GM21390 (cell line): ENCODE data around the gene NOLC1.

ENCODE experiments used
- ATAC-seq: cut with Tn5 transposase; IDR thresholded peaks from one replicate; pipeline ENCODE4 v1.9.1; 2021; ENCODE audit not compliant: unreplicated experiment

NOLC1 gene

DNA sequence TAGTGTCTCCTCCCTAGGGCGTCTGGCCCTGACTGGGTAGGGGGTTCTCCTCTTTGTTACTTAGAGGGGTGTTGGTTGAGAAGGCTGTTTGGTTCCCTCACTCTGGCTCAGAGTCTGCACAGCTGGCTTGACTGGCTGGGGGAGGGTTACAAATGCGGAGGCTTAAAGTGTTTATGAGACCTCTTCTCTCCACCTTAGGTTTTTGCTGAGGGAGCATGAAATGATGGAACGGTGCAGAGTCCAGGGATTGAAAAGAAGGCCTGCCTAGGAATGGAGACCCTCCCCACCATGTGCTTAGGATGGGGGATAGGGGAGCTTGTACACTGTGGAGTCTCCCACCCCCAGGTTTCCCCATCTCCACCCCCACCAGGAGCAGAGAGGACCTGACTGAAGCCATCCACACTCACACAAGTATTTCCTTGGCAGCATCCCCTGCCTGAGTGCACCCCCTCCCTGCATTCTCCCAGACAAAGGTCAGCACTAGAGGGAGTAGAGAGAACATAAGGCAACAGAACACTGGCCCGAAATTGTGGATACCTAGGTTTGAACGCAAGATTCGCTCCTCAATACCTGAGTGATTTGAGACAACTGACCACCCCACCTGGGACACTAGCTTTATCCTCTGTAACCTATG lies 30.3 kb upstream of the NOLC1 start:
- no peak for ATAC-seq

GRCh38 chr10:102122450-102122849 lies 29.7 kb upstream of the NOLC1 start:
- no peak for ATAC-seq

DNA sequence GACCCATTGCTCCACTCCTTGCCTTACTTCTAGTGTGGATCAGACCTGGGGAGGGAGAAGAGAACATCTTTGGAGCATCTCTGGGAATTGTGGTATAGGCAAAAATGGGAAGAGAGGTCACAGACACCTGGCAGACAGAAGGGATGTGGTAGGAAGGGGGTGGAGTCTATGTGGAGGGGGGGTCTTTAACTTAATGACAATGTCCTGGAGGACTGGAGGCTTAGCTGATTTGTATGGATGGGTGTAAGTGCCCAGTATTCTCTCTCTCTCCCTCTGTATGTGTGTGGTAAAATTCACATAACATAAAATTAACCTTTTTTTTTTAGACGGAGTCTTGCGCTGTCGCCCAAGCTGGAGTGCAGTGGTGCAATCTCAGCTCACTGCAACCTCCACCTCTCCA lies 29.0 kb upstream of the NOLC1 start:
- no peak for ATAC-seq

DNA sequence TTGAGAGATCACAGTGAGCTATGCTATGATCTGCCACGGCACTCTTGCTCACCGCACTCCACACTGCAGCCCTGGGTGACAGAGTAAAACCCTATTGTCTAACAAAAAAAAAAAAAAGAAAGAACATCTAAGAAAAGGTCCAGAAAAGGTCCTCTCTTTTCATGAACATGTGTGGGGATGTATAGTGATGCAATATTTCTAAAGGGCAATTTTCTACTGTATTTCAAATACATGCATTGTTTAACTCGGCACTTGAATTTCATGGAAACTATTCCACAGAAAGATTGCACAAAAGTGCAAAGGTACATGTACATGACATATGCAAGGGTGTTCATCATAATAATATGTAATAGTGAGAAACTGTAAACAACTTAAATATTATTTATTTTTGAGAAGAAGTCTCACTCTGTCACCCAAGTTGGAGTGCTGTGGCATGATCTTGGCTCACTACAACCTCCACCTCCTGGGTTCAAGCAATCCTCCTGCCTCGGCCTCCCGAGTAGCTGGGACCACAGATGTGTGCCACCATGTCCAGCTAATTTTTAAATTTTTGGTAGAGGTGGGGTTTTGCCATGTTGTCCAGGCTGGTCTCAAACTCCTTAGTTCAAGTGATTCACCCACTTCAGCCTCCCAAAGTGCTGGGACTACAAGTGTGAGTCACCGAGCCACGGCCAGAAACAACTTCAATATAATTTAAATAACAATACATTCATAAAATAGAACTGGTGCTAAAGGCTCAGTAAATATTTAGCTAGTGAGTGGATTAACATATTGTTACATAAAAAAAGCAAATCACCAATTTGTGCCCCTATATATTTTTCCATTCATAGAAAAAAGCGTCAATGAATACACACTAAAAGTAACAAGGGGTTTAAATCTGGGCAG lies 20.7 kb upstream of the NOLC1 start:
- no peak for ATAC-seq

GRCh38 chr10:102132193-102132562 lies 20.0 kb upstream of the NOLC1 start:
- no peak for ATAC-seq

DNA sequence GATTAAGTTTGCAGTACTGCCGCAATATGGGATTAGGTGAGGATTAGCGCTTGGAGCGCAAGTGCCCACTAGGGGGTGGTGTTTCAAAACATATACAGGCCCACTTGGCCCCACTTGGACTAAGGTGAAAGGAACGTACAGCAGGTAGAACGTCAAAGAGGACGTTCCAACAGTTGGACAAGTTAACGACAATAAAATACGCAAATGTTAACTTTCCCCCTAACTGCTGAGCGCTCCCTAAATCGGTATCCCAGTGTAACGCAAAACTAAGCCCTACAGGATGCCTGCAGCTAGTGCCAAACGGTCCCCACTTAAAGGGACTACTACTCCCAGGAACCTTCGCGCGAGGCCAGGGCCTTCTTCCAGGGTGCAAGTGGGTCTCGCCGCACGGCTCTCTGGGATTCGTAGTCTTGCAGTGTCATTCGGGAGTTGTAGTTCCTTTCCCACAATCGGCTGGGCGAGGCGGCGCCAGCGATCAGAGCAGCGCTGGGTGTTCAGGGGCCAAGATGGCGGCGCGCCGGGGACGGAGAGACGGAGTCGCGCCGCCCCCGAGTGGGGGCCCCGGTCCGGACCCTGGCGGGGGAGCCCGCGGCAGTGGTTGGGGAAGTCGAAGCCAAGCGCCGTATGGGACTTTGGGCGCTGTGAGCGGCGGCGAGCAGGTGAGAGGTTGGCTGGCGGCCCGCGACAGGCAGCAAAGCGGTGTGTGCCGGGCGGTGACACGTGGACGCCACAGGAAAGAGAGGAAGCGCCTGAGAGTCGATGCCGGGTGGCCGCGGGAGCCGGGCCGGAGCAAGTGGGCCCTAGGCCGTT lies 19.4 kb upstream of the NOLC1 start, which contains the start of gene PPRC1:
TSS of gene PPRC1 (plus strand) at position 478 of the 810 bp plus-strand sequence. CDS start at position 507, 29 bp downstream.
- ATAC-seq = peak; percentile 92

DNA sequence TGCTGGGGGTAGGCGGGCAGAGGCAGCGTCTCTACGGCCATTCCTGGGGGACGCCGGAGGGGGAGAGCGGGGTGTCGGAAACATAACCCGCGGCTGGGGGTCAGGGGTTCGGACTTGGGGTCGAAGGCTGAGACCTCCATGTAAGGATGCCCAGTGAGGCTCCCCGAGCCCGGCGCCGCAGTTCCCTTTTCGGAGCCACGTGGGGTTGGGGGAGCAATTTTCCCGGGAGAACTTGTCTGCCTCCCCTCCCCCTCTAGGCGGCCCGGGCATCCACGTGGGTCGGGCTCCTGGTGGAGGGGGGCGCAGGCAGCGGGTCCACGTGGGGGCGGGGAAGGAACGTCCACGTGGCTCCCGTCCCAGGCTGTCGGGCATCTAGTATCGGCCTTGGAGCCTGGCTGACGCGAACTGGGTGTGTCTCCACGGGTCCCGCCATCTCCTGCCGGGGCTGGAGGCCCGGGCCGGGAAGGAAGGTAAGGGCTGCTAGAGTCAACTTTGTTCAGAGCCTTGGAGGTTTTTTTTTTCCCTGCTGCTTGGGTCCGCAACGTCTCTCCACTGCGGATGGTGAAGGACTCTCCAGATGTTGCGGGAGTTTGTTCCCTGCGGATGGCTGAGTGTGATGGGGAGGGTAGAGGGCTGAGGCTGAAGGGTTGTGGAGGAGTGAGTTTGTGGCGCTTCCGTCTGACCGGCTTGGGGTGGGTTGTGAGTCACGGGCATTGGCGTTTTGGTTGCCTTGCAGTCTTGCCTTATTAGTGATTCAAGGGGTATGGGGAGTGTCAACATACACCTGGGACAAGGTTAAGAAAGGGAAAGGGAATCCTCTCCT lies 18.6 kb upstream of the NOLC1 start:
- no peak for ATAC-seq

- no peak for ATAC-seq
These were observed 17.8 kb upstream of the NOLC1 start for GRCh38 chr10:102134416-102134815.

- ATAC-seq = no peak
These were observed 16.1 kb upstream of the NOLC1 start for GRCh38 chr10:102135956-102136526.

DNA sequence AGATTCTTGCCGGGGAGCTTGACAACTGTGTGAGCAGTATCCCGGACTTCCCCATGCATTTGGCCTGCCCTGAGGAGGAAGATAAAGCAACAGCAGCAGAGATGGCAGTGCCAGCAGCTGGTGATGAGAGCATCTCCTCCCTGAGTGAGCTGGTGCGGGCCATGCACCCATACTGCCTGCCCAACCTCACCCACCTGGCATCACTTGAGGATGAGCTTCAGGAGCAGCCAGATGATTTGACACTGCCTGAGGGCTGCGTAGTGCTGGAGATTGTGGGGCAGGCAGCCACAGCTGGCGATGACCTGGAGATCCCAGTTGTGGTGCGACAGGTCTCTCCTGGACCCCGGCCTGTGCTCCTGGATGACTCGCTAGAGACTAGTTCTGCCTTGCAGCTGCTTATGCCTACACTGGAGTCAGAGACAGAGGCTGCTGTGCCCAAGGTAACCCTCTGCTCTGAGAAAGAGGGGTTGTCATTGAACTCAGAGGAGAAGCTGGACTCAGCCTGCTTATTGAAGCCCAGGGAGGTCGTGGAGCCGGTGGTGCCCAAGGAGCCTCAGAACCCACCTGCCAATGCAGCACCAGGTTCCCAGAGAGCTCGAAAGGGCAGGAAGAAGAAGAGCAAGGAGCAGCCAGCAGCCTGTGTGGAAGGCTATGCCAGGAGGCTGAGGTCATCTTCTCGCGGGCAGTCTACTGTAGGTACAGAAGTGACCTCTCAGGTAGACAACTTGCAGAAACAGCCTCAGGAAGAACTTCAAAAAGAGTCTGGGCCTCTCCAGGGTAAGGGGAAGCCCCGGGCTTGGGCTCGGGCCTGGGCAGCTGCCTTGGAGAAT lies 12.7 kb upstream of the NOLC1 start:
- ATAC-seq = no peak

- no peak for ATAC-seq
These were observed 12.0 kb upstream of the NOLC1 start for GRCh38 chr10:102140218-102140617.

DNA sequence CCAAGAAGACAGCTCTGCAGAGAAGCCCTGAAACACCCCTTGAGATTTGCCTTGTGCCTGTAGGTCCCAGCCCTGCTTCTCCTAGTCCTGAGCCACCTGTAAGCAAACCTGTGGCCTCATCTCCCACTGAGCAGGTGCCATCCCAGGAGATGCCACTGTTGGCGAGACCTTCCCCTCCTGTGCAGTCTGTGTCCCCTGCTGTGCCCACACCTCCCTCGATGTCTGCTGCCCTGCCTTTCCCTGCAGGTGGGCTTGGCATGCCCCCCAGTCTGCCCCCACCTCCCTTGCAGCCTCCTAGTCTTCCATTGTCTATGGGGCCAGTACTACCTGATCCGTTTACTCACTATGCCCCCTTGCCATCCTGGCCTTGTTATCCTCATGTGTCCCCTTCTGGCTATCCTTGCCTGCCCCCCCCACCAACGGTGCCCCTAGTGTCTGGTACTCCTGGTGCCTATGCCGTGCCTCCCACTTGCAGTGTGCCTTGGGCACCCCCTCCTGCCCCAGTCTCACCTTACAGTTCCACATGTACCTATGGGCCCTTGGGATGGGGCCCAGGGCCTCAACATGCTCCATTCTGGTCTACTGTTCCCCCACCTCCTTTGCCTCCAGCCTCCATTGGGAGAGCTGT lies 11.2 kb upstream of the NOLC1 start:
- ATAC-seq = no peak

- ATAC-seq = no peak
These were observed 10.5 kb upstream of the NOLC1 start for GRCh38 chr10:102141583-102142107.

DNA sequence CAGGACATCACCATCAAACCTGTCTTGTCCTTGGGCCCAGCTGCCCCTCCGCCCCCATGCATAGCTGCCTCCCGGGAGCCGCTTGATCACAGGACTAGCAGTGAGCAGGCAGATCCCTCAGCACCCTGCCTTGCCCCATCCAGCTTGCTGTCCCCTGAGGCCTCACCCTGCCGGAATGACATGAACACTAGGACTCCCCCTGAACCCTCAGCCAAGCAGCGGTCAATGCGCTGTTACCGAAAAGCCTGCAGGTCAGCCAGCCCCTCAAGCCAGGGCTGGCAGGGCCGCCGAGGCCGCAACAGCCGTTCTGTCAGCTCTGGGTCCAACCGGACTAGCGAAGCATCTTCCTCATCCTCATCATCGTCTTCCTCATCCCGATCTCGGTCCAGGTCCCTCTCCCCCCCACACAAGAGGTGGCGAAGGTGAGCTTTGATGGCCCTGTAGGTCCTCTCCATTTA lies 5.2 kb upstream of the NOLC1 start:
- no peak for ATAC-seq

- no peak for ATAC-seq
These were observed 4.6 kb upstream of the NOLC1 start for GRCh38 chr10:102147561-102147960.

GRCh38 chr10:102148275-102148674 lies 3.9 kb upstream of the NOLC1 start:
- ATAC-seq = no peak

DNA sequence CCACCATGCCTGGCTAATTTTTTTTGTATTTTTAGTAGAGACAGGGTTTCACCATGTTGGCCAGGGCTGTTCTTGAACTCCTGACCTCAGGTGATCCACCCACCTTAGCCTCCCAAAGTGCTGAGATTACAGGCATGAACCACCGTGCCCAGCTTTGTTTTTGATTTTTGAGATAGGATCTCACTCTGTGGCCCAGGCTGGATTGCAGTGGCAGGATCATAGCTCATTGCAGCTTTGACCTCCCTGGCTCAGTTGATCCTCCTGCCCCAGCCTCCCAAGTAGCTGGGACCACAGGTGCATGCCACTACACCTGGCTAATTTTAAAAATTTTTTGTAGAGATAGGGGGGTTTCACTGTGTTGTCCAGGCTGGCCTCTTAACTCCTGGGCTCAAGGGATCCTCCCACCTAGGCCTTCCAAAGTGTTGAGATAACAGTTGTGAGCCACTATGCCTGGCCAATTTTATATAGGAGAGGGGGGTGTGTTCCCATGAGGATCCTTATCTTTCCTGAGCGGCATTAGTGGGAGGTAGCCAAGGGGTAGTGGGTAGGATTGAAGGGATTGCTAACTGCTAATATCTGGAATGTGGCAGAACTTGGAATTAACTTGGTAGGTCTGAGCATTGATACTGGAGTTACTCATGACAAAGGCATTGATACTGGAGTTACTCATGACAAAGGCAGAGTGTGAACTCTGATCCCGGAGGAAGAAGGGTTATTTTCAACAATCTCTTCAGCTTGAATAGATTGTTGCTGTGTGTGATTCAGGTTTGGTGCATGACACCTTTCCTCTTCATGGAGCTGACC lies 1.0 kb upstream of the NOLC1 start:
- ATAC-seq = no peak

DNA sequence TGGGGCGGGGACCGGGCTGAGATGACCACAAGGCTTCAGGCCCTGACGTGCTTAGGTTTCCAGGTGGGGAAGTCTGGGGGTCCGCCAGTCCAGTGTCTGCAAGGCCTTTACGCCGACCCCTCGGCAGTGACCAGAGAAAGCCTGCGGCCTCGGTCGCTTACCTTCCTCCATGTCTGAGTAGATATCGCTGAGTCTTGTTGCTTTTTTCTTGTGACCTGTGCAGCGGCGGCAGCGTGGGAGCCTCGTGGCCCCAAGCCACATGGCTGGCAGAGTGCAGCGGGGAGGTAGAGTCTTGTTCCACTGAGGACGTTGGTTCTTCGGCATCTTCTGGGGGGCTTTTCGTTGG lies 329 bp downstream of the NOLC1 start:
- peak; percentile 24 for ATAC-seq
